Activated CD4-positive, alpha-beta T cell treated with anti-CD3 and anti-CD28 coated beads, Interleukin-2, amount 10 ng/mL, durations not matched to agents 7 days and 5 days (primary cell): ENCODE results near the gene MYLK4. TPM values are rescaled to one million over a fixed set of nuclear protein-coding genes. Genes with fewer than 3 reads are reported as not detected.

Source experiments
- CTCF ChIA-PET: fragments of 350-600 bp; sonication (Branson Sonifier 250); formaldehyde crosslinking; loops from one replicate; lab custom pipeline; 2021; ENCODE audit warnings: antibody characterized with exemption; lab: Charles Lee
- POLR2A ChIA-PET: fragments of 350-600 bp; sonication (Branson Sonifier 250); formaldehyde crosslinking; loops from one replicate; lab custom pipeline; 2021; ENCODE audit warnings: antibody characterized with exemption; lab: Charles Lee
- DNase-seq: peaks from one replicate; pipeline ENCODE4 v3.0.0-alpha.2; 2020
- H3K27ac Mint-ChIP-seq: one replicate; pipeline ENCODE4 v1.8.0; 2021; ENCODE audit warnings: mild to moderate bottlenecking, moderate library complexity, mixed read lengths
- H3K27me3 Mint-ChIP-seq: one replicate; pipeline ENCODE4 v1.8.0; 2021; ENCODE audit warnings: mixed read lengths
- H3K36me3 Mint-ChIP-seq: one replicate; pipeline ENCODE4 v1.8.0; 2021; ENCODE audit warnings: low read depth, mixed read lengths
- H3K4me1 Mint-ChIP-seq: one replicate; pipeline ENCODE4 v1.8.0; 2021; ENCODE audit warnings: mixed read lengths
- H3K4me3 Mint-ChIP-seq: one replicate; pipeline ENCODE4 v1.8.0; 2021; ENCODE audit warnings: mild to moderate bottlenecking, moderate library complexity, mixed read lengths
- H3K9me3 Mint-ChIP-seq: one replicate; pipeline ENCODE4 v1.8.0; 2021; ENCODE audit warnings: mixed read lengths
- total RNA-seq, 2 experiments: library from RNA; stranded (reverse); gene quantifications; one replicate each; pipeline ENCODE4 v1.2.3, GENCODE V29; 2021

Gene MYLK4
- total RNA-seq, 2 experiments from 2014 or later, result 0.62 to 0.69 TPM

GRCh38 chr6:2773449-2773848, 22.7 kb upstream of the MYLK4 start:
- POLR2A ChIA-PET, result no interaction called here

GRCh38 chr6:2772840-2773239, 22.1 kb upstream of the MYLK4 start:
- POLR2A ChIA-PET, result no interaction called here

More at GRCh38 chr6:2773449-2773848, 22.7 kb upstream of the MYLK4 start:
- no peak for DNase-seq
- no peaks in the 10 kb centered on the region for H3K9me3 Mint-ChIP-seq
- CTCF ChIA-PET, result interaction anchor here (0.5 to 1.9 kb wide), 6 partner anchors 8 to 163 kb away, joined by 3 to 5 read pairs (median 4); partner anchors contain the start of genes MYLK4 and WRNIP1
- H3K4me3 Mint-ChIP-seq, result no peak overlapping the region
- H3K4me1 Mint-ChIP-seq, result peaks cover 48% of the 10 kb centered on the region
- peaks cover 50% of the 10 kb centered on the region for H3K36me3 Mint-ChIP-seq
- H3K27ac Mint-ChIP-seq, result no peak overlapping the region
- H3K27me3 Mint-ChIP-seq, result no peaks in the 10 kb centered on the region

GRCh38 chr6:2771079-2771478, 20.4 kb upstream of the MYLK4 start:
- H3K27ac Mint-ChIP-seq, result no peak overlapping the region
- CTCF ChIA-PET, result interaction anchor here (0.7 to 3.2 kb wide), 2 partner anchors 20 to 75 kb away, joined by 3 to 8 read pairs; no protein-coding TSS in a partner anchor
- POLR2A ChIA-PET, result no interaction called here
- peaks cover 57% of the 10 kb centered on the region for H3K36me3 Mint-ChIP-seq
- no peaks in the 10 kb centered on the region for H3K9me3 Mint-ChIP-seq
- no peak for DNase-seq
- H3K4me3 Mint-ChIP-seq, result no peak overlapping the region
- no peaks in the 10 kb centered on the region for H3K27me3 Mint-ChIP-seq
- H3K4me1 Mint-ChIP-seq, result peaks cover 59% of the 10 kb centered on the region

More at GRCh38 chr6:2772840-2773239, 22.1 kb upstream of the MYLK4 start:
- Mint-ChIP-seq H3K27ac (no peak overlapping the region), H3K9me3 (no peaks in the 10 kb centered on the region), H3K4me1 (peaks cover 54% of the 10 kb centered on the region), H3K4me3 (no peak overlapping the region), H3K36me3 (peaks cover 54% of the 10 kb centered on the region), H3K27me3 (no peaks in the 10 kb centered on the region)
- DNase-seq, result no peak
- CTCF ChIA-PET, result interaction anchor here (0.5 to 1.9 kb wide), 7 partner anchors 7 to 73 kb away, joined by 3 to 5 read pairs (median 4); partner anchors contain the start of genes MYLK4 and WRNIP1

- Mint-ChIP-seq H3K4me1 (peaks cover 56% of the 10 kb centered on the region), H3K9me3 (no peaks in the 10 kb centered on the region), H3K27me3 (no peaks in the 10 kb centered on the region), H3K36me3 (peaks cover 54% of the 10 kb centered on the region), H3K4me3 (no peak overlapping the region), H3K27ac (no peak overlapping the region)
- POLR2A ChIA-PET, result interaction anchor here (0.5 kb wide), 1 partner anchor 53 kb away, joined by 9 read pairs; no protein-coding TSS in a partner anchor
- CTCF ChIA-PET, result interaction anchor here (3.2 kb wide), 1 partner anchor 76 kb away, joined by 8 read pairs; no protein-coding TSS in a partner anchor
- no peak for DNase-seq
These were observed 19.4 kb upstream of the MYLK4 start for GRCh38 chr6:2770171-2770570.

- peaks cover 49% of the 10 kb centered on the region for H3K36me3 Mint-ChIP-seq
These were observed 18.0 kb upstream of the MYLK4 start for GRCh38 chr6:2768696-2769095.

GRCh38 chr6:2767657-2768524, 17.2 kb upstream of the MYLK4 start:
- H3K4me1 Mint-ChIP-seq, result peaks cover 52% of the 10 kb centered on the region
- H3K9me3 Mint-ChIP-seq, result no peaks in the 10 kb centered on the region
- no peak for DNase-seq
- ChIA-PET POLR2A (interaction anchor here (1.1 kb wide), 1 partner anchor 74 kb away, joined by 5 read pairs; the partner anchor contains the start of gene SERPINB1), CTCF (interaction anchor here (0.9 to 3.2 kb wide), 12 partner anchors 16 to 484 kb away, joined by 3 to 12 read pairs (median 4); partner anchors contain the start of gene SERPINB1)
- H3K27ac Mint-ChIP-seq, result peak overlapping the region; percentile 32
- H3K27me3 Mint-ChIP-seq, result no peaks in the 10 kb centered on the region
- H3K36me3 Mint-ChIP-seq, result peaks cover 43% of the 10 kb centered on the region
- peak overlapping the region; percentile 94 for H3K4me3 Mint-ChIP-seq

More at GRCh38 chr6:2768696-2769095, 18.0 kb upstream of the MYLK4 start:
- peak overlapping the region; percentile 94 for H3K4me3 Mint-ChIP-seq
- H3K9me3 Mint-ChIP-seq, result no peaks in the 10 kb centered on the region
- H3K27me3 Mint-ChIP-seq, result no peaks in the 10 kb centered on the region
- H3K27ac Mint-ChIP-seq, result peak overlapping the region; percentile 42
- no peak for DNase-seq
- ChIA-PET POLR2A (interaction anchor here (1.1 kb wide), 1 partner anchor 73 kb away, joined by 5 read pairs; the partner anchor contains the start of gene SERPINB1), CTCF (interaction anchor here (0.7 to 3.2 kb wide), 14 partner anchors 11 to 483 kb away, joined by 3 to 8 read pairs (median 4); partner anchors contain the start of gene SERPINB1)
- H3K4me1 Mint-ChIP-seq, result peaks cover 58% of the 10 kb centered on the region

- ChIA-PET POLR2A (interaction anchor here (0.6 to 0.7 kb wide), 3 partner anchors 52 to 219 kb away, joined by 3 read pairs; no protein-coding TSS in a partner anchor), CTCF (interaction anchor here (0.6 to 3.0 kb wide), 7 partner anchors 11 to 1072 kb away, joined by 3 to 12 read pairs (median 4); no protein-coding TSS in a partner anchor)
- peaks cover 39% of the 10 kb centered on the region for H3K36me3 Mint-ChIP-seq
- H3K27ac Mint-ChIP-seq, result peak overlapping the region; percentile 92
- peaks cover 52% of the 10 kb centered on the region for H3K4me1 Mint-ChIP-seq
- no peaks in the 10 kb centered on the region for H3K9me3 Mint-ChIP-seq
- no peaks in the 10 kb centered on the region for H3K27me3 Mint-ChIP-seq
- DNase-seq, result no peak
- H3K4me3 Mint-ChIP-seq, result peak overlapping the region; percentile 94
These were observed 16.3 kb upstream of the MYLK4 start for GRCh38 chr6:2766767-2767656.

GRCh38 chr6:2765896-2766766, 15.4 kb upstream of the MYLK4 start:
- peak; percentile 24 for DNase-seq
- peak overlapping the region; percentile 94 for H3K4me3 Mint-ChIP-seq
- POLR2A ChIA-PET, result interaction anchor here (0.6 to 1.7 kb wide), 4 partner anchors 52 to 302 kb away, joined by 3 to 16 read pairs (median 4); partner anchors contain the start of gene RIPK1
- H3K4me1 Mint-ChIP-seq, result peaks cover 54% of the 10 kb centered on the region
- peak overlapping the region; percentile 92 for H3K27ac Mint-ChIP-seq
- H3K9me3 Mint-ChIP-seq, result no peaks in the 10 kb centered on the region
- H3K27me3 Mint-ChIP-seq, result no peaks in the 10 kb centered on the region
- peaks cover 31% of the 10 kb centered on the region for H3K36me3 Mint-ChIP-seq
- CTCF ChIA-PET, result interaction anchor here (0.6 to 3.6 kb wide), 24 partner anchors 7 to 1073 kb away, joined by 3 to 22 read pairs (median 4); partner anchors contain the start of genes MYLK4, RIPK1 and SERPINB1

GRCh38 chr6:2765166-2765895, 14.6 kb upstream of the MYLK4 start, which contains the start of gene WRNIP1:
Gene WRNIP1 (plus strand): TSS chr6:2765393. CDS start chr6:2765623, 230 bp downstream.
- Mint-ChIP-seq H3K4me3 (peak within 1 kb of the TSS; percentile 94), H3K36me3 (peaks cover 25% of the 10 kb centered on the region), H3K9me3 (no peaks in the 10 kb centered on the region), H3K4me1 (peaks cover 56% of the 10 kb centered on the region), H3K27me3 (no peaks in the 10 kb centered on the region), H3K27ac (peak within 1 kb of the TSS; percentile 96)
- peak; percentile 98 for DNase-seq
- ChIA-PET POLR2A (interaction anchor here (0.7 to 1.7 kb wide), 3 partner anchors 32 to 303 kb away, joined by 3 to 16 read pairs (median 4); partner anchors contain the start of gene RIPK1), CTCF (interaction anchor here (0.6 to 3.6 kb wide), 27 partner anchors 8 to 309 kb away, joined by 3 to 22 read pairs (median 4); partner anchors contain the start of genes MYLK4, RIPK1 and SERPINB1)

GRCh38 chr6:2764610-2765165, 14.0 kb upstream of the MYLK4 start:
- CTCF ChIA-PET, result interaction anchor here (0.6 to 3.6 kb wide), 20 partner anchors 9 to 310 kb away, joined by 3 to 22 read pairs (median 4); partner anchors contain the start of genes MYLK4 and RIPK1
- Mint-ChIP-seq H3K36me3 (peaks cover 18% of the 10 kb centered on the region), H3K4me3 (peak overlapping the region; percentile 94), H3K4me1 (peaks cover 49% of the 10 kb centered on the region), H3K27ac (peak overlapping the region; percentile 96), H3K9me3 (no peaks in the 10 kb centered on the region), H3K27me3 (no peaks in the 10 kb centered on the region)
- DNase-seq, result peak; percentile 77
- POLR2A ChIA-PET, result interaction anchor here (0.7 to 1.7 kb wide), 3 partner anchors 33 to 303 kb away, joined by 3 to 16 read pairs (median 4); partner anchors contain the start of gene RIPK1
